B cell (primary cell): ENCODE results near the gene PLTP. TPM values are rescaled to one million over a fixed set of nuclear protein-coding genes. Genes with fewer than 3 reads are reported as not detected.

Experiments used
- ATAC-seq: fragments of 200-7000 bp; cut with Tn5 transposase; one replicate; pipeline ENCODE4 v1.10.0; 2021; ENCODE audit warnings: low read depth, mild to moderate bottlenecking, moderate number of reproducible peaks, moderate library complexity
- CTCF ChIA-PET: fragments of 350-600 bp; sonication (Branson Sonifier 250); formaldehyde crosslinking; loops from one replicate; lab custom pipeline; 2021; ENCODE audit warnings: antibody characterized with exemption, inconsistent platforms; lab: Charles Lee
- POLR2A ChIA-PET: fragments of 350-600 bp; sonication (Branson Sonifier 250); formaldehyde crosslinking; loops from one replicate; lab custom pipeline; 2021; ENCODE audit warnings: antibody characterized with exemption; lab: Charles Lee
- DNase-seq: peaks from one replicate; pipeline ENCODE4 v3.0.0; 2013
- H2AFZ ChIP-seq: 2 replicates; pipeline ENCODE4 v1.6.1; 2012; ENCODE audit warnings: mild to moderate bottlenecking, low read depth, low read length; ENCODE audit not compliant: insufficient read depth, poor library complexity, severe bottlenecking
- H3K27ac ChIP-seq, 2 donors: 1 replicate in 1 of 2; 2 replicates in 1 of 2; pipeline ENCODE4 v1.5.1; 2012 to 2013; ENCODE audit warnings: low read length in 2 of 2, mild to moderate bottlenecking in 2 of 2, moderate library complexity in 1 of 2
- H3K27me3 ChIP-seq, 4 experiments: fragments of 200-600 bp in 1 of 4; sonication (generic) in 1 of 4; replicated peaks in 1 of 4; 1 replicate in 2 of 4; 2 replicates in 2 of 4; pipeline versions ENCODE4 v1.6.1 to v1.7.0; 2013 to 2016; ENCODE audit warnings: low read length in 3 of 4, mild to moderate bottlenecking in 2 of 4, mixed read lengths in 1 of 4, moderate library complexity in 1 of 4; ENCODE audit not compliant: insufficient read depth in 4 of 4, control insufficient read depth in 3 of 4; ENCODE audit errors: control extremely low read depth in 1 of 4
- H3K36me3 ChIP-seq, 2 experiments: replicated peaks in 1 of 2; 1 replicate in 1 of 2; 2 replicates in 1 of 2; pipeline versions ENCODE4 v1.6.1 to v1.7.1; 2013; ENCODE audit warnings: low read length in 1 of 2; ENCODE audit not compliant: insufficient read depth in 2 of 2, control insufficient read depth in 1 of 2; ENCODE audit errors: control extremely low read depth in 1 of 2, extremely low read depth in 1 of 2
- H3K4me1 ChIP-seq, 2 donors: fragments of 200-600 bp in 1 of 2; sonication (generic) in 1 of 2; 1 replicate in 1 of 2; 2 replicates in 1 of 2; pipeline versions ENCODE4 v1.5.1 to v1.6.1; 2013 to 2017; ENCODE audit warnings: low read length in 2 of 2; ENCODE audit not compliant: control insufficient read depth in 2 of 2, insufficient read depth in 2 of 2
- H3K4me2 ChIP-seq: replicated peaks from 2 replicates; pipeline ENCODE3; 2012; ENCODE audit warnings: mild to moderate bottlenecking, low read depth, low read length; ENCODE audit not compliant: poor library complexity, severe bottlenecking
- H3K4me3 ChIP-seq, 5 experiments: fragments of 200-600 bp in 1 of 5; sonication (generic) in 1 of 5; 1 replicate in 3 of 5; 2 replicates in 2 of 5; pipeline versions ENCODE4 v1.5.1 to v1.7.0; 2011 to 2016; ENCODE audit warnings: low read length in 4 of 5, mild to moderate bottlenecking in 4 of 5, low read depth in 2 of 5, control low read depth in 1 of 5, moderate library complexity in 1 of 5; ENCODE audit not compliant: insufficient read depth in 1 of 5; ENCODE audit errors: control extremely low read depth in 1 of 5, extremely low read depth in 1 of 5
- H3K79me2 ChIP-seq: fragments of 200-600 bp; sonication (generic); one replicate; pipeline ENCODE4 v1.6.0; 2016; ENCODE audit warnings: low read length; ENCODE audit not compliant: control insufficient read depth, insufficient read depth
- H3K9ac ChIP-seq: fragments of 200-600 bp; sonication (generic); 2 replicates; pipeline ENCODE4 v1.6.1; 2017; ENCODE audit warnings: mild to moderate bottlenecking, low read length, moderate library complexity
- H3K9me3 ChIP-seq, 3 donors: one replicate each; pipeline versions ENCODE4 v1.6.1 to v1.7.1; 2013; ENCODE audit warnings: low read length in 2 of 3; ENCODE audit not compliant: control insufficient read depth in 2 of 3, insufficient read depth in 1 of 3; ENCODE audit errors: control extremely low read depth in 1 of 3
- H4K20me1 ChIP-seq: 2 replicates; pipeline ENCODE4 v1.6.0; 2012; ENCODE audit warnings: mild to moderate bottlenecking, low read length; ENCODE audit not compliant: insufficient read depth, control insufficient read depth, poor library complexity, severe bottlenecking
- H3K27ac Mint-ChIP-seq: one replicate; pipeline ENCODE4 v1.8.0; 2021; ENCODE audit warnings: mixed read lengths
- H3K27me3 Mint-ChIP-seq: one replicate; pipeline ENCODE4 v1.8.0; 2021; ENCODE audit warnings: mixed read lengths
- H3K4me1 Mint-ChIP-seq: one replicate; pipeline ENCODE4 v1.8.0; 2021; ENCODE audit warnings: mixed read lengths
- H3K4me3 Mint-ChIP-seq: one replicate; pipeline ENCODE4 v1.8.0; 2021; ENCODE audit warnings: mixed read lengths
- H3K9me3 Mint-ChIP-seq: one replicate; pipeline ENCODE4 v1.8.0; 2022; ENCODE audit warnings: mixed read lengths; ENCODE audit not compliant: insufficient read depth
- EZH2 ChIP-seq: IDR thresholded peaks from 2 replicates; pipeline ENCODE4 v1.6.1; 2012; ENCODE audit warnings: borderline replicate concordance, low read depth, mild to moderate bottlenecking, moderate library complexity, low read length; ENCODE audit not compliant: insufficient read depth, poor library complexity, severe bottlenecking
- WGBS: methylation state at CpG from one replicate; pipeline ENCODE4 v1.1.5; 2013; ENCODE audit warnings: missing lambda C conversion rate; ENCODE audit not compliant: insufficient coverage; 5-methylcytosine and 5-hydroxymethylcytosine counted together
- intact Hi-C: fragments of 100-400 bp; cut with micrococcal nuclease; formaldehyde crosslinking; loops from one replicate; pipeline ENCODE4 v1.10.0; 2022
- polyA plus RNA-seq: library from polyadenylated mRNA; depleted of rRNA; stranded (reverse); fragments of >200 nt; gene quantifications from 2 replicates; pipeline ENCODE4 v1.2.3, GENCODE V29; 2012
- total RNA-seq, 2 donors: library from RNA; stranded (reverse); fragments of 120-200 nt in 1 of 2; gene quantifications; 1 replicate in 1 of 2; 2 replicates in 1 of 2; pipeline versions ENCODE4 v1.2.3 to v1.2.4, GENCODE V29; 2013 to 2022
- TF ChIP-seq, protein P1 (sequence below): fragments of 200-600 bp; IDR thresholded peaks from one replicate; pipeline ENCODE4 v1.8.0; 2022; ENCODE audit warnings: antibody characterized with exemption, mild to moderate bottlenecking

The PLTP gene
- total and polyA plus RNA-seq, 2 donors (not counting 1 experiment from before 2014, with no cell fraction given): 1.4 to 4.0 TPM

DNA sequence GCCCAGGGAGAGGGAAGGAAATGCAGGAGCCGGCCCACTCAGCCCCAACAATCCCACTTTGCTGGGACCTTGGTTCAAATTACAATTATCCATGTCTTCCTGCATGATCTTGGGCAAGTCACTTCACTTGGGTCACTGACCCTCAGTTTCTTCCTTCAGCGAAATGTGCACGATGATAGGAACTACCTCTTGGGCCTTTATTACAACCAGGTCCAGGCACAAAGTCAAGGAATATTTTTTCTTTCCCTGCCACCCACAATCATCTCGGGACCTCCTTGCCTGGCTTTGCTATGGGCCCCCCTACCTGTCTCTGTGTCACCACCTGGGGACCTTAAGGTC is 358 bp upstream of the PLTP start:
- Histone ChIP-seq H4K20me1 (no peaks in the 10 kb centered on the region), H3K27ac (no peak overlapping the region), H3K36me3 (no peaks in the 10 kb centered on the region), H3K4me2 (peak overlapping the region; percentile 92), H3K4me1 (peaks cover 14 to 22% of the 10 kb centered on the region in 2 donors), H3K9me3 (peaks cover 0 to 11% (median 0%) of the 10 kb centered on the region in 3 donors), H2AFZ (peak overlapping the region; percentile 89), H3K27me3 (peaks cover 0 to 21% (median 9%) of the 10 kb centered on the region in 4 experiments), H3K4me3 (peak overlapping the region in 2 of 5 experiments; percentile 37 to 65), H3K79me2 (no peaks in the 10 kb centered on the region), H3K9ac (peak overlapping the region; percentile 69)
- no peak for ATAC-seq
- peaks cover 20% of the 10 kb centered on the region for H3K4me1 Mint-ChIP-seq
- ChIA-PET CTCF (no interaction called here), POLR2A (interaction anchor here (3.8 kb wide), 1 partner anchor 22 kb away, joined by 21 read pairs; the partner anchor contains the start of gene PCIF1)
- TF ChIP-seq, protein P1, sequence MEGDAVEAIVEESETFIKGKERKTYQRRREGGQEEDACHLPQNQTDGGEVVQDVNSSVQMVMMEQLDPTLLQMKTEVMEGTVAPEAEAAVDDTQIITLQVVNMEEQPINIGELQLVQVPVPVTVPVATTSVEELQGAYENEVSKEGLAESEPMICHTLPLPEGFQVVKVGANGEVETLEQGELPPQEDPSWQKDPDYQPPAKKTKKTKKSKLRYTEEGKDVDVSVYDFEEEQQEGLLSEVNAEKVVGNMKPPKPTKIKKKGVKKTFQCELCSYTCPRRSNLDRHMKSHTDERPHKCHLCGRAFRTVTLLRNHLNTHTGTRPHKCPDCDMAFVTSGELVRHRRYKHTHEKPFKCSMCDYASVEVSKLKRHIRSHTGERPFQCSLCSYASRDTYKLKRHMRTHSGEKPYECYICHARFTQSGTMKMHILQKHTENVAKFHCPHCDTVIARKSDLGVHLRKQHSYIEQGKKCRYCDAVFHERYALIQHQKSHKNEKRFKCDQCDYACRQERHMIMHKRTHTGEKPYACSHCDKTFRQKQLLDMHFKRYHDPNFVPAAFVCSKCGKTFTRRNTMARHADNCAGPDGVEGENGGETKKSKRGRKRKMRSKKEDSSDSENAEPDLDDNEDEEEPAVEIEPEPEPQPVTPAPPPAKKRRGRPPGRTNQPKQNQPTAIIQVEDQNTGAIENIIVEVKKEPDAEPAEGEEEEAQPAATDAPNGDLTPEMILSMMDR: no peak
- 43% methylated on average over 2 of the region's 4 CpGs for WGBS
- no peaks in the 10 kb centered on the region for H3K9me3 Mint-ChIP-seq
- intact Hi-C loops: no loop called here
- H3K27ac Mint-ChIP-seq: no peak overlapping the region
- peak overlapping the region; percentile 94 for H3K4me3 Mint-ChIP-seq
- no peak for DNase-seq
- H3K27me3 Mint-ChIP-seq: peaks cover 12% of the 10 kb centered on the region

DNA sequence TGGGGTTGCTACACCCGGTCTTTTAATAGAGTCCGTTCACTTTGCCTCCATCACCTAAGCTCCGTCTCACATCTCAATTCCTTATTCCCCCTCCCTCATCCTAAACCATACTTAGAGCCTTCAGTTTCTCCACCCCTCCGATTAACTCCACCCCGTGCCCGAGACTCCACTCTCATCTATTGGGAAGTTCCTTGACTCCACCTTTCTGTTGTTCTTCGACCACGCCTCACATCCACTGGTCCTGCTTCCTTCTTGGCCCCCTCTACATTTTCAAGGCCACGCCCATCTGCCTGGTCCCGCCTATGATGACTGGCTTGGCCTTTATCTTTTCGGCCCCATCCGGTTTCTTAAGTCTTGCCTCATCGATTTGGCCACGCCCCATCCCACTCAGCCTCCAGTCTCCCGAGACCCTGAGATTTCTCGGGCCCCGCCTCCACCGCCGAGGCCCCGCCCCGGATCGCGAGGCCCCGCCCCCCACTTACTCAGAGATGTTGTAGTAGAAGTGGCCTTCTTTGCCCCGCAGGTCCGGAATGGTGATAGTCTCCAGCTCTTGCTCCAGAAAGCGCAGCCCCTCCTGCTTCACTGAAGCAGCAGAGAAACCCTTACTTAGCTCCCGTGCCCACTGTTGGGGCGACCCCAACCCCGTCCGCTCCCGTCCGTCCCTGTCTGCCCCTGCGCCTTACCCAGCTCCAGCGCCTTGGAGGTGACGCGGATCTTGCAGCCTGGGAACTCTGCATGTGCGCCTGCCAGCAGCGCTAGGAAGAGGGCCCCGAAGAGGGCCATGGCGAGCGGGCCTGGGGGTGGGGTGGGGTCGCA is 1.1 kb downstream of the PLTP start:
- peaks cover 20% of the 10 kb centered on the region for H3K4me1 Mint-ChIP-seq
- H3K27me3 ChIP-seq: peaks cover 0 to 19% (median 9%) of the 10 kb centered on the region in 4 experiments
- ATAC-seq: peak; percentile 93
- H3K9me3 ChIP-seq: peaks cover 0 to 11% (median 0%) of the 10 kb centered on the region in 3 donors
- no peaks in the 10 kb centered on the region for H4K20me1 ChIP-seq
- no peaks in the 10 kb centered on the region for H3K9me3 Mint-ChIP-seq
- peak overlapping the region; percentile 94 for H3K4me3 Mint-ChIP-seq
- intact Hi-C loops: loop anchor here (1.0 kb wide), 5 partner anchors 20 to 61 kb away; partner anchors contain the start of genes ACOT8, CTSA, NEURL2 and PCIF1
- peak overlapping the region in 4 of 5 experiments; percentile 37 to 65 (median 60) for H3K4me3 ChIP-seq
- peak; percentile 95 for DNase-seq
- peaks cover 7% of the 10 kb centered on the region for H3K27me3 Mint-ChIP-seq
- H3K4me1 ChIP-seq: peaks cover 14 to 22% of the 10 kb centered on the region in 2 donors
- CTCF ChIA-PET: interaction anchor here (0.7 kb wide), 1 partner anchor 112 kb away, joined by 4 read pairs; no protein-coding TSS in a partner anchor
- H3K4me2 ChIP-seq: peak overlapping the region; percentile 92
- no peaks in the 10 kb centered on the region for H3K79me2 ChIP-seq
- H3K9ac ChIP-seq: peak overlapping the region; percentile 69
- 2% methylated on average over 41 of the region's 43 CpGs for WGBS
- POLR2A ChIA-PET: interaction anchor here (0.5 to 3.8 kb wide), 10 partner anchors 12 to 240 kb away, joined by 3 to 21 read pairs (median 4); partner anchors contain the start of genes CTSA, NEURL2, PCIF1 and ZNF335
- no peaks in the 10 kb centered on the region for H3K36me3 ChIP-seq
- H3K27ac Mint-ChIP-seq: peak overlapping the region; percentile 28
- no peak overlapping the region for H3K27ac ChIP-seq
- TF ChIP-seq EZH2: no peak
- TF ChIP-seq, protein P1: no peak
- peak overlapping the region; percentile 89 for H2AFZ ChIP-seq
